Kasumi-1 (cell line): Measurements from ENCODE around the gene ITGB5.
"Not testable (repeated sequence)": the region's sequence is repeated elsewhere in the genome, so short reads cannot be mapped to it uniquely, and the experiment has no call there.

Source experiments
- DNase-seq, 2 experiments: peaks; one replicate each; lab custom pipeline; 2025; lab: John Stamatoyannopoulos, UW

ITGB5 gene

DNA sequence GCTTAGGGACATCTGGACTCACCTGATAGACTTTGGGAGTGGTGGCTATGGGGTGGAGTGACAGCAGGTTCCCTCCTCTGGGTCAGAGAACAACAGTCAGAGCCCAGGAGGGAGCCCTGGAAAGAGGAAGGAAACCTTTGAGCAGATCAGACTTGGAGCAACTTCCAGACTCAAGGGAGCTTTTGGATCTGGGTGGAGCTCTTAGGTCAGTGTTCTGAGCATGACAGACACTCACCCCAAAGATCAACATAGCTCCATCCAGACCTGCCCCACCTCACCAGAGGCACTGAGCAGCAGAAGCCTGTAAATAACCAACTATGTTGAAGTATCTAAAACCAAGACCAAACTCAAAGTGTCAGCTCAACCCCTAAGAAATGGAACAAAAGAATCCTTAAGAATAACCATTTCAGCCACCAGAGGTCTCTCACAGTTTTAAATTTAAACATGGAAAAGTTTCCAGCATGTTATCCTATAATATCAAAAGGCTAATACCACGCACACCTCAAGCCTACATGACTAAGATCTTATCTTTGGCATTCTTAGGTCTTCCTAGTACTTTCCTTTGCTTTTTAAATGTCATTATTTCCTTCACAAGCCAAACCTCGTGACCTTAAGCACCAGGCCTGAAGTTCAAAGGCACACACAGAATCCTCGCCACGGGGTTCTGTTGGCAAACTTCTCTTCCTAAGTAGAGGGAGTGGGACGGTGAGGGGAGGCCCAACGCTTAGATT is 100.5 kb downstream of the ITGB5 start:
- DNase-seq = peak in 1 of 2 experiments; percentile 23

DNA sequence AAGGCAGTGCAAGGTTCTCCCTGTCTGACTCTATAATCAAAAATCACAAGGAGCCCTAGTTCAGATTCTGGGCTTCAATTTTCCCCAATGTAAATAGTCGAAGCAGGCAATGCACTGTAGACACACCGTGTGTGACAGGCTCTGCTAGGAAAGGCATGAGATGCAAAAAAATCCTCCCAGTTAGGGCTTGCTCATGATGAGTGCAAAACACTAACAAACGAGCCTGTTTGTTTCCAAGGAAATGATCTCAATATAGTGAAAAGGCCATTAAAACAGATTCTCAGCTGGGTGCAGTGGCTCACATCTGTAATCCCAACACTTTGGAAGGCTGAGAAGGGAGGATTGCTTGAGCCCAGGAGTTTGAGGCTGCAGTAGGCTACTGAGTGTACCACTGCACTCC is 101.2 kb downstream of the ITGB5 start:
- no peak for DNase-seq

DNA sequence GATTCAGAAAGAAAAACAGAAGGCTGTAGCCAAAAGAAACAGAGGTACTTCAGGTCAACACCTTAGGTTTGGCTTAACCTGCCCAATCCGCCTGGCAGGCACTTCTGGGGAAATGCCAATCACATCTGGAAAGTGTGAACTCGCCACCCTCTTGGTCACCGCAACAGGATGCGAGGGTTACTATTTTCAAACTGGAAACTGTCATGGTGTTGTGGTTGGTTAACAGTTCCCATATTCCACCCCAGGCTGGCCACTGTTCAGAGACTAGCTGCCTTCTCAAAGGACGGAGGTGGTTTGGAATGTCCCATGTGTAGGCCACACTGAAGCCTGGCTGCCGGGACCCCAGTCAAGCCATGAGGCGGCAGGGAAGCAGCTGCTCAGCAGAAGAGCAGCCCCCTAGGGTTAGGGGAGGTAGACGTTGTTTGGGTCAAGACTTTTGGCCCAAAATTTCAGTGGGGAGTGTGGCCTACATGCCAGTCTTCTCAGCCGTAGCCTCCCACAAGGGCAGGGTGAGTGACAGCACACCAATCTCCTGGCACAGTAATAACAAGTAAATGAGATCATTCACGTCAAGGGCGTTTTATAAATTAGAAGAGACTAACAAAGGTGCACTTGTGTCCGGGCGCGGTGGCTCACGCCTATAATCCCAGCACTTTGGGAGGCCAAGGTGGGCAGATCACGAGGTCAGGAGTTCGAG is 102.3 kb downstream of the ITGB5 start:
- DNase-seq = no peak

DNA sequence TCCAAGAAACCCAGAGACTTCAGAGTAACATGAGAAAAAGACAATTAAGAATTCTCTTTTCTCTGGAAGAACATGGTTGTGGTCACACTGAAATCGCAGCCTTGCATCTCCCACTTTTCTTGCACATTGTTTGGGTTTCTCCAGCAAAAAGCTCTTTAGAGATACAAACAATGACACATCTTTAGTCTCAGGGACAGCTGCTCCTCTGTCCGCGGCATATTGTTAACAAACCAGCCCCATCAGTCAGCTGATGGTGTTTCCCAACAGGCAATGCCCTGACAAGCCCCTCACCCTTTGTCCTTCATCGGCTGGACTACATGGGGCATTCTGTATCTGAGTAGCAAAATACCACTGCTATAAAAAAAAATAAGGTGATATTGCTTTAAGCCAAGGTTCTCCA is 103.5 kb downstream of the ITGB5 start:
- DNase-seq = no peak

DNA sequence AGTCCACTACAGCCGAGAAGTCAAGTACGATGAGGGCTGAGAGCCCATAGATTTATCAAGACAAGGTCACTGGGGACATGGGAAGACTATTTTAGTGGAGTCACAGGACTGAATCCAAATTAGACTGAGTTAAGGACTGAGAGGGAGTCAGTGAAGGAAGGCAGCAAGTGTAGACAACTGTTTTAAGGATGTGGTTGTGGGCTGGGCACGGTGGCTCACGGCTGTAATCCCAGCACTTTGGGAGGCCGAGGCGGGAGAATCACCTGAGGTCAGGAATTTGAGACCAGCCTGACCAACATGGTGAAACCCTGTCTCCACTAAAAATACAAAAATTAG is 104.8 kb downstream of the ITGB5 start:
- DNase-seq = not testable (repeated sequence)

DNA sequence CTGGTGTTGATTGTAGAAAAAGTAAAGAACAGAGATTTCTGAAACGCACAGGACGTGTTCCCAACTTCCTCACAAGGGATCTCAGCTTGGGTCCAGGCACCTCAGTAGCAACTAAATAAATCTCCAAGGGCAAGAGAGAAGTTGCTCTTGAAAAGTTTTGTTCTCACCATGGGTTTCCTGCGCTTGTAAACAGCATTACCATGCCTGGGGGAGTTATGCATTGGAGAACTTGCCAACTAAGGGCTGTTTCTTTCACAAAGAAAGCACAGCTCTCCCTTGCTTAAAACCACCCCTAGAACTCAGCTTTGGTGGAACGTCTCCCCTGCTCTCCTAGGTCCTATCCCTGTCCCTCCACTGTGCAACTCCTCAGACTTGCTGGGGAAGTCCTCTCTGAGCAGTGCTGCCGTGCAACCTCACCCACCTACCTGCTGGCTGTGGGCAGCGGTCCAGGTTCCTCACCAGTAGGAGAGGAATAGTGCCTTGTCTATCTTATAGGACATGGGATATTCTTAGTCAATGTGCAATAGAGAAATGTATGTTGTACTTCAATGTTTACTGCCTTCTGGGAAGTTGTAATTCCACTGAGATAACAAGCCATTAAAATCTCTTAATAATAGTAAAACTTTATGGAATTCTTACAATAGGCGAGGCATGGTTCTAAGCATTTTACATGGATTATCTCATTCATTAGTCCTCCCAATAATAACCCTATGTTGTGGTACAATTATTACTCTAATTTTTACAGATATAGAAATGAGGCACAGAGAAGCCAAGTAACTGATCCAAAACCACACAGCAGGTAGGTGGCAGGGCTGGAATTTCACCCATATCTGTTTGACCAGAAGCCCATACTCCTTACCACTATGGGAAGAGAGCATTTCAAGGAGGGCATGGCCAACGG is 105.4 kb downstream of the ITGB5 start:
- DNase-seq = no peak

DNA sequence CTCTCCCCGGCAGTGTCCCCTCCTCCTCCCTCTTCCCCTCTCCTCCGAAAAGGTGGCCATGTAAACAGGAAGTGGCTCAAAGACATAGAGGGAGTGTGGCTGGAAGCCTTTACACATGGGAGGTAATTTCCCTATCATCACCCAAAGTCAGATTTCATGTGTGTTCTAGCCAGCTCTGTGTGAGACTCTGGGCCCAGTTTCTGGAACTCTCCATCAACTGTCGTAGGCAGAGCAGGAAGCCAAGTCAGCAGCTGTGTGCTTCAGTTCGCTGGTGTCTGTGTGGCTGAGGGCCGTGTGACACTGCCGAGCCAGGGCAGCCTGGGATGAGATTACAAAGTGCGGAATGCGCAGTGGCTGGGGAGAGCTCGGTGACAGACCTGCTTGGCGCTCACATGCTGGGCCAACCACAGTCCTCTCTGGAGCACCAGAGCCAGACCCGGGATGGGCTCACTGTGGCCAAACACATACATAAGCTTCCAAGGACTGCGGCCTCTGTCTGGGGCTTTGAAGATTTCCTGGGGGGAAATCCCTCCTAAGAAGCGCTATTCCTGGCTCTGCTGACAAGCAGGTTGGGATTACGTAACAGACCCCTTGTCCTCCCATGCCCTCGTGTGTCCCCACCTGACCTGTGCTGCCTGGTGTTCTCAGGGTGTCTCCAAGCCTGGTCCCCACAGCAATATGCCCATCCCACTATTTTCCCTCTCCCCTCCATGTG is 106.2 kb downstream of the ITGB5 start:
- no peak for DNase-seq

DNA sequence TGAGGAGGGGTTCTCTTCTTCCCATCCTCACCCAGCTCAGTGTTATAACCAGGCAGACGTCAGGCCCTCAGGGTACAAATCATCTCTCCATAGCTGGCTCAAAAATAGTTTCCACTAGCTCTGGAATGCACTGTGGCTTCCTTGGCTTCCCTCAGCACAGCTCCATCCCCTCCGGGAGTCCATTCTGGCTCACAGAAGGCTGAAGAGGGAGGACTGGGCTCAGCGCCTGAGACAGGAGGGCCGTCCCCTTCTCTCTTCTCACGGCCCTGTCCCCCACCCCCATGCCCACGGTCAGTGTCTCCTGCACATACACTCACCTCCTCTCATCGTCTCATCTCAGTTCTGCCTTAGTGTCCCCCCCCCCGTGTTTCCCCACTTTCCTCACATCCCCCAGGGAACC is 106.8 kb downstream of the ITGB5 start:
- no peak for DNase-seq

DNA sequence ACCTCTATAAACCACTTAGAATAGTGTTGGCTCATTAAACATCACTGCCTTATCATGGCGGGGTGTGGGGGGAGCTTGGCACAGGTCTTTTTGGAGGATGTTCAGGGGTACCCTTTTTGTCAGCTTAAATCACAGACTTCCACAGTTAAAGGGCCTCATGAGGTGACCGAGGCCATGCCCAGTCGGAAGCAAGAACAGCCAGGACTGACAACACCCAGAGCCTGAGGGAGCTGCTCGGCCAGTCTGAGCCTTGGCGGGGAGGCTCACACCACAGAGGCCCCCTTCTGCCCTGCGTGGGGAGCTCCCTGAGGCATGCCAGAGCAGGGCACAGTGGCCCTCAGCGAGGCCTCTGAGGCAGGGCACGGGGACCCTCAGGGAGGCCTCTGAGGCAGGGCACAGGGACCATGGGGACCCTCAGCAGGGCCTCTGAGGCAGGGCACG is 107.4 kb downstream of the ITGB5 start:
- DNase-seq = no peak

DNA sequence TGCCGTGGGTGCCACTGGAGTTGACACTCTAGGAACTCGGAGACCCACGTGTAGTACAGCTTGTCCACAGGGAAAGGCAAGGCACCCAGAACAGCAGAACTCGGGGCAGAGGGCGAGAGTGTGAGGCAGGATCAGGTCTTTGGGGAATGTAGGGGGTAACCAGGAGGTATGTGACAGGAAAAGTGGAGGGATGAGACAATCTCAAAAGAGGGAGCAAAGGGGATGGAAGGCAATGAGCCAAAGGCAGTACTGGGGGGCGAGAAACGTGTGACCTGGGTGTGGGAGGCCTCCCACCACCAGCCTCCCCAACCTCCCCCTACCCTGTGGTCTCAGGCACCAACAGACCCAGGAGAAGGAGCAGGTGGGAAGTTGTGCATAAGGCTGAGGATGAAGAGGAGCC is 108.0 kb downstream of the ITGB5 start:
- DNase-seq = no peak

DNA sequence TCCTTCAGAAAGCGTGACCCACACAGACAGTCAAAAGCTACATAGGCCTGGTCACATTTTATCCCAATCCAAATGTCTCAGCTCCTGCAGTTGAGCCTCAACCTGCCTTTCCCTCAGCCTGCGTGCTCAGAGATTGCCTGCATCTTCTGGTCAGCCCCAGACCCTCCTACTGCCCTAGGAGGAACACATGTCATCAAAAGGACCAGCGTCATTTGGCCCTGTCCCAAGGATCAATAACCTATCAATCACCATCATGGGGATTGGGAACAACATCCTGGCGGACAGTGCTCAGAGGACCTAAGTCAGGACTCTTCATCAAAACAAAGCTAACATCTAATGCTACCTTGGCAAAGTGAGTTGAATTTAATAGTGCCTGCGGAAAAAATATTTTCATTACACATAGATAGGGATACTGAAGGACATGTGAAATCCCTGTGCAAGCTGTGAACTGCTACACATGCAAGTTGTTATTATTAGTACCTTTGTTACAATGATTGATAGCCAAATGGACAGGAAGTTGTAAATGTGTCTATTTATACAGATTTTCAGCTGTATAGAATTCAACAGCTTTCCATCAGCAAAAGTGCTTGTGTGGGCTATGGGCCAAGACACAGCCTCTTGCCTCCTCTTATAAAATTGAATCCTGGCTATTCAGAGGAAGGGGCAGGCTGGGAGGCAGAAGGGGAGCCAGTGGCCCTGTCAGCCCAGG is 109.2 kb downstream of the ITGB5 start:
- DNase-seq = no peak

DNA sequence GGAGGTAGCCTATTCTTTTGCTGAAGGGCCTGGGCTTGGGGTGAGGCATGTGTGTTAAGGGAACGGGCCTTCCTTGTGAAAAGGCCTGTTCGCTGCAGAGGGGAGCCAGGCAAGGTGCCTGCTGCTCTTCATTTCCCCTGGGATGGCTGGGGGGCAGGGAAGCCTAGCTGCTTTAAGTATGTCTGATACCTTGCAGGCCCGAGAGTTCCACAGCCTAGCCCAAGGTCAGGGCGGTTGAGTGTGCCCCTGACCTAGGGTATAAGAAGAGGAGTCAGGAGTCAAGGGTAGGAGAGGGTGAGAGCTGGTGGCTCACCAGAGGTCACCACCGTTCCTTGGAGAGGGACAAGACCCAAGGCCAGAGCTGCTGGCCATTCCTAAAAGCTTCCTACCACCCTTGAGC is 110.3 kb downstream of the ITGB5 start:
- DNase-seq = no peak

DNA sequence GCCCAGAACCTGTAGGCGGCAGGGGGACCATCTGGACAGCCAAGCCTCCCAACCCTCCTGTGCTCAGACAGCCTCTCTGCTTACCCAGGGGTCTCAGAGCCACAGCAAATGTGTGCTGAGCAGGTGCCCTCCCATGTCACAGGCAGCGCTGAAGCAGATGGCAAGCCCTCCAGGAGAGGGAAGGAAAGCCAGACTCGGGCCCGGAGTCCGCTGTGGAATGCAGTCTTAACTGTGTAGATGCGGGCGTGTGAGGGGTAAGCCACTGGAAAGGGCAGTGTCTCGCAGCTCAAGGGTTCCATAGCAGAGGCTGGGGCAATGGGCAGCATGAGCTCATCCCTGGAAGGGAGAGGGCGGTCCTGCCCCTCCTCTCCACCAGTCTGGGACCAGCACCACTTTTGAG is 111.3 kb downstream of the ITGB5 start:
- DNase-seq = no peak

DNA sequence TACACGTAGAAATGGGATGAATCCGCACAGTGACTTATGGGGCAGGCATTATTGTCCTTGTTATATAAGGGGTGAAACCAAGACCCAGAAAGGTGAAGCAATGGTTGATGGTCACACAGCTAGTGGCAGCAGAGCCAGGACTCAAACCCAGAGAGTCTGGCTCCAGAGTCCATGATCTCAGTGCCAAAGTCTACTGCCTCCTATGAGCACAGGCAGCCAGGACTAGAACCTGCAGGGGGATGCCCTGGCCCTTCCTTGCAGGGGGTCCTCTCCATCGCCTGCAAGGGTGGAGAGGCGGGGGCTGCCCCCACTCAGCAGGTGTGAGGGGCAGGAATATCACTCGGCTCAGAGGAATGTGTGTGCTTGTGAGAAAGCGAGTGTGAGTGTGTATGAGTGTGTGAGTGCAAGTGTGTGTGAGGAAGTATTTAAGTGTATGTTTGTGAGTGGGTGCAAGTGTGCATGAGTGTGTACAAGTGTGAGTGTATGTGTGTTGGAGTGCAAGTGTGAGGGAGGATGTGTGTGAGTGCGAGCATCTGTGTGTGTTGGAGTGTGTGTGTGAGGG is 112.2 kb downstream of the ITGB5 start:
- DNase-seq = no peak

DNA sequence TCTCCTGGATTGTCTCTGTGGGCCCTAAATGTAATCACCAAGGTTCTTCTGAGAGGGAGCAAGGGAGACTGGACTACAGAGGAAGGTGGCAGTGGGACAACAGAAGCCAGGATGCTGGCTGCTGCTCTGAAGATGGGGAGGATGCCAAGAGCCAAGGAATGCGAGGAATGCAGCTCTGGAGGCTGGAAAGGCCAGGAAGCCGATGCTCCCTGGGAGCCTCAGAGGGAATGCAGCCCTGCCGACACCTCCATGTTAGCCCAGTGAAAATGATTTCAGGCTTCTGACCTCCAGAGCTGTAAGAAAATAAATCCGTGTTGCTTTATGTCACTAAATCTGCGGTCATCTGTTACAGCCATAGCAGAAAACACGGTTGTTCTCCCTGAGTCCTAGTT is 112.8 kb downstream of the ITGB5 start:
- DNase-seq = no peak

DNA sequence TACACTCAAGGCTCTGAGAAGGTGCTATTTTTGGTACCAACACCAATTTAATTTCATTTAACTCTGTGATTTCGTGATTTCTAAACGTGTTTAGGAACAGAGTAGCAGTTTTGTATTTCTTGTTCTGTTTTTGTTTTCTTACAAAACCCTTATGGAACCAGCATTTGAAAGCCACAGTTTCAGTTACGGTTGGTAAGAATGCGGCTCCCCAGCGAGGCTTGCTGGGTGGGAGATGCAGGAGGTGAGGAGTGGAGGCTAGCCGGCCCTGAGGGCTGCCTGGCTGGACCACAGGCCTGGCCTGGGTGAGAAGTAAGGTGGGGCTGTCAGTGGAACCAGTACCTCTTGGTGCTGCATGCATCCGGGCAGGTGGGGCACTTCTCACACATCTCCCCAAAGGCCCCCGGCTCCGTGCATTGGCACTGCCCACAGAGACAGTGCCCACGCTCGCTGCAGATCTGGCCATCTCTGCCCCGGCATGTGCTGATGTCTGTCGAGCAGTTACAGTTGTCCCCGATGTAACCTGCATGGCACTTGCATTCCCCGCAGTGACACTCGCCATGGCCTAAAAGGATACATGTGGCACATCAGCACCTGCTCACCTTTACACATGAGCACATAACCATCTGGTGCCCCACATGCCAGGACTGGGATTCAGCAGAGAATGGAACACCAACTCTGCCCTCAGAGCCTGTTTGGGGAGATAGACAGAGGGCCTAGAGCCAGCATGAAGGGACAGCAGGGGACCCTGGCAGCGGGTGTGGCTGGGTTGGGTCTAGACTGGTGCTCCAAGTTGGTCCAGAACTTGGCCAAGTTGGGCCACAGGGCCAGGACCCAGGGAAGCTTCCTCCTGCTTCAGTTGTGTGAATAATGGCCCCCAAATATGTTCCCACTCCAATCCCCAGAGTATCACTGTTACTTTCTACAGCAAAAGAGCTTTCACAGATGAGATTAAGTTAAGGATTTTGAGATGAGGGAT is 113.5 kb downstream of the ITGB5 start:
- DNase-seq = no peak

DNA sequence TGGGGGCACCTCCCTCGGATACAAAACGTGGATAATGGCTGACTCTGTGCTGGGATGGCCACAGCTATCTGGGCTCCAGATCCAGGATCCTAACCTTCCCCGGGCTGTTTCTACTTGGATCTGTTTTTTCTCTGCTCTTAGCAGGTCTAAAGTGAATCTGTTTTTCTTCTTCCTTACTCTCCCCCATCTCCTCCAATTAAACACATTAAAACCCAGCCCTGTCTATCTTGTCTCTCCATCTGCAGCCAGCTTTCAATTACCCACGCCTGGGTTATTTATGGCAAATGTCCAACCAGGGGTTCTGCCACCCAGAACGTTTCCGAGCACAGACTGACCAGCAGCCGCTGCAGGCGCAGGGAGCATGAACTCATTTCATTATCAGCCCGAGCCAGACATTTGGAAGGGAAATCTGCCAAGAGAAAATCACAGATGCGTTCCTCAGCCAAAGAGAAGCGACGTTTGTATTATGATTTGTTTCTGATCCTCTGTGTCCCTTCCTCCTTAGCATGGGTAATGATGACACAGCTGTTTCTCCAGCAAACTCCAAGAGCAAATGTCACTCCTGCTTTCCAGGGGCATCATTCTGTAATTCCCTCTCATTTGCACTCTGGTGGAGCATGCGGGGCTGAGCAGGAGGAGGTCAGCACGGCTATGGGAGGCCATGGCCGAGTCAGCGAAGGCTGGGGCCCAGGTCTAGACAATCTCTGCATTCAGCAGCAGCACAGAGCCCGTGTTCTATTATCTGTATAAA is 114.9 kb downstream of the ITGB5 start:
- DNase-seq = no peak

DNA sequence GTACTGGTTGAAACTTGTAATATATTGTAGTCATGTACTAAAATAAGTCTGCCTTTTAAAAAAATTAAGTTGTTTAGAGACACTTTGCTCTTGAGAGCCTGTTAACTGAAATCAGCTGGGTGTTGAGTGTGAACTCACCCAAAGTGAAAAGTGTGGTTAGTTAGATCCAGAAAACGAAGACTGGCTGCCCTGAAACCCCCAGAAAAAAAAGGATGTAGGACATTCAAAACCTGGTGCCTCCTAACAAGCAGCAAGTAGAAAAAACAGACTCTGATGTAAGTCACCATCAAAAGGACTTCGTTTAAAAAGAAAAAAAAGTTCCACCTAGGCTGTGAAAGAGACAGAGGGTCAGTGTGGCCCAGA is 116.1 kb downstream of the ITGB5 start:
- DNase-seq = no peak

DNA sequence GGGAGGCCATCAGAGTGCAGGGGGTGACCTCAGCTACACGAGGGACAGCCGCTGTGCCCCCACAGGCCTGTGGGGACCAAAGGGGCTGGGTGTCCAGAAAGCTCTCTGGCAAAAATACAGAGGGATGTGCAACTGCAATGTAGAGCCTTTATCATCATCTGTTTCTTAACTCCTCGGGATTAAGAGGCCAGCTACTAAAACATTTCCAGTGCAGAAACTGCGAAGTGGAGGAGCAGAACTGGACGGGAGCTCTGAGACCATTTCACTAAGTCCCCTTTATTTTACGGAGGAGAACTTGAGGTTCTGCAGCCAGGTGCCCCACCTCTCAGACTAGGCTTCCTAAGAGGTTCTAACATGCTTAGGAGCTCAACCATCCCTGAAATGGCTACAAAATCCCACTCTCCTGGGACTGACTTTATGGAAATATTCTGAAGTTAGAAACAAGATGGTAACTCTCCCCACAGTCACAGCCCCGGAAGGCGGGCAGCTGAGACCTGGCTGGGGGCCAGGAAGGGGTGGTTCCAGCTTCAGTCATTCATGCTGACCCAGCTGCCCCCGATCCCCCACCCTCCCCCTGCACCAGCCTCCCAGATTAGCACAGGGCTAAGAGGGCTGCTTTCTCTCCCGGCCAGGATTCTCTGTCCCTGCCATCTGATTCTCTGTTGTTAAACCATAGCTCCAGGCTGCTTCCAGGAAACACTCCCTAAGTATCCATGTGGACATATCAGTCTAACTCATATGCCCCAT is 116.7 kb downstream of the ITGB5 start:
- DNase-seq = no peak
